MG63 (cell line): ENCODE data around the gene LDHAL6A. TPM values are rescaled to one million over a fixed set of nuclear protein-coding genes. Genes with fewer than 3 reads are reported as not detected.

Source experiments
- DNase-seq: peaks from one replicate; pipeline ENCODE4 v3.0.0-alpha.2; 2020
- H3K27me3 ChIP-seq: fragments of 250-450 bp; sonication (Bioruptor Pico); 2 replicates; pipeline ENCODE4 v1.5.1; 2020; ENCODE audit warnings: mild to moderate bottlenecking, moderate library complexity
- H3K36me3 ChIP-seq: fragments of 250-450 bp; sonication (Bioruptor Pico); 2 replicates; pipeline ENCODE4 v1.5.1; 2020; ENCODE audit warnings: mild to moderate bottlenecking, moderate library complexity
- H3K4me3 ChIP-seq: fragments of 250-450 bp; sonication (Bioruptor Pico); 2 replicates; pipeline ENCODE4 v1.5.1; 2020; ENCODE audit warnings: mild to moderate bottlenecking, moderate library complexity
- H3K9me3 ChIP-seq: fragments of 250-450 bp; sonication (Bioruptor Pico); 2 replicates; pipeline ENCODE4 v1.5.1; 2020; ENCODE audit warnings: mild to moderate bottlenecking, moderate library complexity
- total RNA-seq: library from RNA; depleted of rRNA; stranded (reverse); fragments of >200 nt; shearing (Covaris generic); gene quantifications from 2 replicates; pipeline ENCODE4 v1.2.3, GENCODE V29; 2014; ENCODE audit warnings: low replicate concordance

Gene LDHAL6A
- total RNA-seq, 1 experiment from 2014 or later, result not detected

DNA sequence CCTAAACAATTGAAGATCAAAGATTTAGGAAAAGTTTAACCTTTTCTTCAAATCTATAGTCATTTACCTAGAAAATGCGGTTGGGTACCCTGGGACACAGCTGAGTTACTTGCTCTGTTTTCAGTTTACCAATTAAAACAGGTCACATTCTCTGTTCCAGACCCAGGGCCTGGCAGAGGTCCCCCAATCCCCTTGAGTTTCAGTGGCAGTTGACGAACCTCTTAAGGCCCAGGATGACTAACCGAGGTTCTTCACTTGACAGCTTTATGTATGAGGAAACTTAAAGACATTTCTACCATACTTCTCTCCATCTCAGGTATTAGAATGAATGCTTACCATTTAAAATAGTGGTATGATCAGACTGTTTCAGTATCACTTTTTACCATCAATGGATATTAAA lies 16.3 kb downstream of the LDHAL6A start:
- Histone ChIP-seq H3K9me3 (no peaks in the 10 kb centered on the region), H3K27me3 (no peaks in the 10 kb centered on the region), H3K4me3 (no peak overlapping the region), H3K36me3 (no peaks in the 10 kb centered on the region)
- no peak for DNase-seq

DNA sequence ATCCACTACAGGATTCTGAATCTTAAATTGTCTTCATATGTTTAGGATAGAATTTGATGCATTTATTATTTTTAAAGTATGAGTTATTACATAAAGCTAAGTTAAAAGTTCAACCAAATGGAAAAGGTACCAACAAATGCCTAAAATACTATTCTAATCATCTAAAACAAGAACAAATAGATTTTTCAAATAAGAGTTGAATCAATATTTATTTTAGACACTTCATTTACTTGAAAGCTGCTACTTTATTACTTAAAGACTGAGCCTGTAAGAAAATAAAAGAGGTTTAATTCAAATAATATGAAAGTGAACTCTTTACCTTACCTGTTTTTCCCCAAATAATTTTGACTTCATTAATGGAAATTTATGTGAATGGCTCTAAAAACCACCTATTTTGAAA lies 16.9 kb downstream of the LDHAL6A start:
- no peaks in the 10 kb centered on the region for H3K36me3 ChIP-seq
- no peak overlapping the region for H3K4me3 ChIP-seq
- H3K27me3 ChIP-seq, result no peaks in the 10 kb centered on the region
- no peak for DNase-seq
- no peaks in the 10 kb centered on the region for H3K9me3 ChIP-seq

DNA sequence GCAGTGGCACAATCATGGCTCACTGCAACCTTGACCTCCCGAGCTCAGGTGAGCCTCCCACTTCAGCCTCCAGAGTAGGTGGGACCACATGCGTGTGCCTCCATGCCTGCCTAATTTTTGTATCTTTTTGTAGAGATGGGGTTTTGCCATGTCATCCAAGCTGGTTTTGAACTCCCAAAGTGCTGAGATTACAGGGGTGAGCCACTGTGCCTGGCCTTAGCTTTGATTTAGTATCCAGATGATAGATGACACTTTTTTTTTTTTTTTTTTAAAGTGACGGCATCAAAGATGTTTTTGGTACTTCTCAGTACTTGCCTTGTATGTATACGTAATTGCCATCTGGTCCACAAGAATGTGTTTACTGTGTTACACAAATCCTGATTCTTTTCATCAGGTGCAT lies 23.4 kb downstream of the LDHAL6A start:
- Histone ChIP-seq H3K9me3 (no peaks in the 10 kb centered on the region), H3K27me3 (no peaks in the 10 kb centered on the region), H3K36me3 (peaks cover 4% of the 10 kb centered on the region), H3K4me3 (no peak overlapping the region)
- DNase-seq, result no peak

DNA sequence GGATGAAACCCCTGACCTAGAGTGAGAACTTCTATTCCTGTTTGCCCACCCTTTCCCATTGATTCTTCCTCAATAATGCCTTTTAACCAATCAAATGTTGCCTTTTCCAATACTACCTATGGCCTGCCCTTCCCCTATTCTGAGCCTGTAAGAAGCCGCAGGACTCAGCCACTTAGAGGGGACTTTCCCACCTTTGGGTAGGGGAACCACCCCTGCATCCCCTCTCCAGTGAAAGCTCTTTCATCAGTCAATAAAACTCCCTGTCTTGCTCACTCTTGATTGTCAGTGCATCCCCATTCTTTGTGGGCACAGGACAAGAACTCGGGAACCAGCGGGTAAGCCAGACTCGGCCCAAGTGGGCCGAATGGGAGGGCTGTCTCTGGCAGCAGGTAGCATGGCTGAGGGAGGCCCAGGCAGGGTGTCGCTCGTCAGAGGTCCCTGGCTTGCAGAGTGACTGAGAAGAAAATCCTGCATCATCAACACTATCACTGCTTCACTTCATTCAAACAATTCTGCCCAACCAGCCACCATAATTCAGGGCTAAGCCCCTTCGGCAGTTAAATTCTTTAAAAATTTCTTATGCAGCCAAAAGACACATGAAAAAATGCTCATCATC lies 30.4 kb downstream of the LDHAL6A start:
- H3K36me3 ChIP-seq, result peaks cover 4% of the 10 kb centered on the region
- DNase-seq, result no peak
- H3K9me3 ChIP-seq, result no peaks in the 10 kb centered on the region
- no peak overlapping the region for H3K4me3 ChIP-seq
- H3K27me3 ChIP-seq, result no peaks in the 10 kb centered on the region

DNA sequence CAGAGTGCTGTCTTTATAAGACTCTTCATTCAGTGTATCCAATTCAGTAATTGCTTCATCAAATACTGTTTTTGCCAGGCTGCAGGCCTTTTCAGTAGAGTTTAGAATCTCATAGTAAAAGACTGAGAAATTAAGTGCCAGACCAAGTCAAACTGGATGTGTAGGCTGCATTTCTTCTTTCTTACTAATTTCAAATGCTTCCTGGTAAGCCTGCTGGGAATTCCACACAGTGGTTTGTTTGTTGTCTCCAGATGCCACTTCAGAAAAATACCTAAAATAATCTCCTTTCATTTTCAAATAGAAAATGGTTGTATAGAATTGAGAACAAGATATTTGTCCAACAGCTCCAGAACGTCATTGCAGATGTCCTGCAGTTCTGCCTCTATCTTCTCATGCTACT lies 34.7 kb downstream of the LDHAL6A start:
- no peaks in the 10 kb centered on the region for H3K9me3 ChIP-seq
- no peaks in the 10 kb centered on the region for H3K27me3 ChIP-seq
- DNase-seq, result no peak
- H3K36me3 ChIP-seq, result peaks cover 4% of the 10 kb centered on the region
- no peak overlapping the region for H3K4me3 ChIP-seq

DNA sequence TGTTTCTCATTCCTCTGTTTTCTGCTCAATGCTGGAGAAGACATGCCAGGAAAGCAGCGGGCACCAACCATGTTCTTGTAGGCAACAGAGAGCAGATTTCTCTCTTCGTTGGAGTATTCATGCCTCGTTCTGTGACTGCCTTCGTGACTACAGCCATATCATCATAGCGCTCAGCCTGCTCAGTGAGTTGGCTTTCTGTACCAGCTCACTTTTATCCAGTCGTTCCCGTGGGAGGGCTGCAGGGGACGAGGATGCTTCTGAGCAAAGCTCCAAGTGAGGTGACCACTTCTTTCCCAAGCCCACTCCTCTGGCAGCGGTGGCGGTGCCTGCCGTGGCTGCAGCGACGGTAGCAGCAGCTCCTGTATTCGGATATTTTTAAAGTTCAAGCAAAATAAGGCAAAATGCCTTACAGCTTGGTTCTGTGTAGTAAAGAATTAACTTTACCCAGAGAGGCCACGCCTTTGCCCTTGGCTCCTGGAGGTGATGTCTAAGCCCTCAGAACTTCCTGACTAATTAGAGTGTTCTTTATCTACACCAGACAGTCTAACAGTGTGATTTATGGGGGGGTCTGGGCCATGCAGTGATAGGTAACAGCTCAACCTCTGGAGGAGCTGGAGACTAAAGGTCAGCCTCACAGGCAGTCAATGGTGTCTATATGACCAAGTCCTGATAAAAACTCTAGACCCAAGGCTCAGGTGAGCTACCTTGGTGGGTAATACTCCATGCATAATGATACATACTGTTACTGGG lies 35.3 kb downstream of the LDHAL6A start:
- Histone ChIP-seq H3K4me3 (no peak overlapping the region), H3K9me3 (no peaks in the 10 kb centered on the region), H3K27me3 (no peaks in the 10 kb centered on the region), H3K36me3 (peaks cover 4% of the 10 kb centered on the region)
- no peak for DNase-seq

DNA sequence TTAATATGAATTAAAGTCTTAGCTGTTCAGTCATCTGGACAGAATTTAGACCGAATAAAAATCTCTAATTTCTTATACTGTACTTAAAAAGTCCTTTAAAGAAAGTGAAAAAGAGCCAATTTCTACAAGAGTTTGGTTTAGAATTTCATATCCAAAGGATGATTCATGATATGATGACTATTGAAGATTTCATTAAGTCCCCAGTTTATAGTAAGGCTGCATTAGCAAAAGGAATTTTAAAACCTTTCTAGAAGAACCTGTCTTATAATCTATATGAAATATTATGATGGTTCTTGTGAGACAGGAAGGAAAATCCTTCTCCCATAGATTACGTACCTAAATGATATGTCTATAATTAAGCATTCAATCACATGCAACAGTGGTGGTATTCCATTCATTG lies 36.3 kb downstream of the LDHAL6A start:
- Histone ChIP-seq H3K9me3 (no peaks in the 10 kb centered on the region), H3K36me3 (peaks cover 4% of the 10 kb centered on the region), H3K27me3 (no peaks in the 10 kb centered on the region), H3K4me3 (no peak overlapping the region)
- no peak for DNase-seq

DNA sequence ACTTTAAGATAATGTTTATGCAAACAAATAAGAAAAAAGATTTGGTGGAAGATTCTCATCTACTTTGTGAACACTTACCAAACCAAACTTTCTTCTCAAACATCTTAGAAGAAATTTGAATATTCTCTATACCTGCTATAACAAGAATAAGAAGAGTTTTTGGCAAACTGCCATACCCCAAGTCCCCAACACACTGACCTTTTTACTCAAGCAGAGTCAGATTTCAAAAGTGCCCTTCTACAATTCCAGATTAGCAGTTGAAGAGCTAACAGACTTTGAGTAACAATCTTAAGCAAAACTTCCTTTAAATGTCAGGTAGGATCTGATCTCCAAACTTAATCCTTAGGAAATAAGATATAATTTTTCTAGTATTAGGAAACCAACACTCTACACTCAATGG lies 37.2 kb downstream of the LDHAL6A start:
- Histone ChIP-seq H3K36me3 (peaks cover 4% of the 10 kb centered on the region), H3K4me3 (no peak overlapping the region), H3K9me3 (no peaks in the 10 kb centered on the region), H3K27me3 (no peaks in the 10 kb centered on the region)
- no peak for DNase-seq

DNA sequence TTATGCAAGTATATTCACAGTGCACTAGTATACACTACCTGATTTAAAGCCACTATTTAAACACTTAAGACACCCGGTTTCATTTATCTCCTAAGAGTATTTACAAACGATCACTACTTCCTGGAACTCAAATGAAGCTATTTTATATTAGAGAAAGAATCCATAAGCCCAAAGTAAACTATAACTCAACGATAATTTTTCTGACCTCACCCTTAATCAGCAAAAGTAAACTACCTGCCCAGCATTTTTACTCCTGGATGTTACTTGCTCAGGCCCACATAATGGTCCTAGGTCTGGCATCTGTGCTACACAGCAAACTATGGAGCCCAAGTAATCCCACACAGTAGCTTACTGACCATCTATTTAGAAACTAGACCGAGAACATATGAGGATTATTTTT lies 37.7 kb downstream of the LDHAL6A start:
- Histone ChIP-seq H3K27me3 (no peaks in the 10 kb centered on the region), H3K36me3 (peaks cover 4% of the 10 kb centered on the region), H3K9me3 (no peaks in the 10 kb centered on the region), H3K4me3 (no peak overlapping the region)
- no peak for DNase-seq

DNA sequence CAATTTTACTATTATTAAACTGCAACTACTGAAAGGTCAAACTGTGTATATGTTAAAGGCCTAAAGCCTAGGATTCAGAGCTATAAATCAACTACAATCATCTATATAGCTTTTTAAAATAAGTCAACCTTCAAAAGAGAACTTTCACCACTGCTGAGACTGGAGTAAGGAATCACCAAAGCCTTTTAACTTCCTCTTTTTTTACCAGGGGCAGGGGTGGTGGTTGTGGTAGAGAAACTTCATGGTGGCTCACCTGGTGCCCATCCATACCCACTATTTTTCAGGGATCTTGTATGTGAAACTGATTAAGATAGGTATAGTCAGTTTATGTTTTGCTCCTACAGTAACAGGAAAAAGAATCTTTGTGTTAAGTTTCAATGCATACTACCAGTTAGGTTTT lies 39.6 kb downstream of the LDHAL6A start:
- DNase-seq, result no peak

DNA sequence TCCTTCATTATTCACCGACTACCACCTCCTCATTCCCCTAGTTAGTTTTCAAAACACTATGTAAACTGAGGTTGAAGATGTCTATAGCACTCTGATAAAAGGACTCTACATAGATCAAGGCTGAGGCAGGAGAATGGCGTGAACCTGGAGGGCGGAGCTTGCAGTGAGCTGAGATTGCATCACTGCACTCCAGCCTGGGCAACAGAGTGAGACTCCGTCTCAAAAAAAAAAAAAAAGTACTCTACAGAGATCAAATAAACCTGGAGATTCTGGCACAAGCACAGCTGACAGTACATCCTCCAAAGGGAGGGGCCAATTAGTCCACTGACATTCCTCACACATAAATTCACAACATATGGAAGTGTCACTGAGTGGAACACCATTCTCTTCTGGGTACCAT lies 40.0 kb downstream of the LDHAL6A start:
- no peak for DNase-seq
- no peaks in the 10 kb centered on the region for H3K27me3 ChIP-seq
- no peaks in the 10 kb centered on the region for H3K9me3 ChIP-seq
- H3K4me3 ChIP-seq, result no peak overlapping the region
- H3K36me3 ChIP-seq, result peaks cover 4% of the 10 kb centered on the region; the same call in 1 of the 2 replicates

More for the DNA sequence above, 39.6 kb downstream of the LDHAL6A start:
- Histone ChIP-seq H3K27me3 (no peaks in the 10 kb centered on the region), H3K4me3 (no peak overlapping the region), H3K36me3 (peaks cover 3% of the 10 kb centered on the region), H3K9me3 (no peaks in the 10 kb centered on the region)

DNA sequence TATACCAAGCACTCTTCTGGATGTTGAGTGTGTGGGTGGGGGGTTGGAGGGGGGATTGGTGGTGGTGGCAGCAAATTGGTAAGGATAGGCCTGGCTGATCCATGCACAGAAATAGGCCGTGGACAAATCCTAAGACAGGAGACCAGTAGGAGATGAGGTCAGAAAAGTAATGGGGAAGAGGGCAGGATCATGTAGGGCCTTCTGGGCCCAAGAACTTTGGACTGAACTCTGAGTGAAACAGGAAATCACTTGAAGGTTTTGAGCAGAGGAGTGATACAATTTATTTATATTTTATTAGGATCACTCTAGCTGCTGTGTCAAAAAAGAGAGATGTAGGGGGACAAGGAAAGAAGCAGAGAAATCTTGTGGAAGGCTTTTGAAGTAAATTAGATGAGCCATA lies 42.4 kb downstream of the LDHAL6A start:
- Histone ChIP-seq H3K4me3 (no peak overlapping the region), H3K36me3 (peaks cover 14% of the 10 kb centered on the region), H3K9me3 (no peaks in the 10 kb centered on the region), H3K27me3 (no peaks in the 10 kb centered on the region)
- no peak for DNase-seq

DNA sequence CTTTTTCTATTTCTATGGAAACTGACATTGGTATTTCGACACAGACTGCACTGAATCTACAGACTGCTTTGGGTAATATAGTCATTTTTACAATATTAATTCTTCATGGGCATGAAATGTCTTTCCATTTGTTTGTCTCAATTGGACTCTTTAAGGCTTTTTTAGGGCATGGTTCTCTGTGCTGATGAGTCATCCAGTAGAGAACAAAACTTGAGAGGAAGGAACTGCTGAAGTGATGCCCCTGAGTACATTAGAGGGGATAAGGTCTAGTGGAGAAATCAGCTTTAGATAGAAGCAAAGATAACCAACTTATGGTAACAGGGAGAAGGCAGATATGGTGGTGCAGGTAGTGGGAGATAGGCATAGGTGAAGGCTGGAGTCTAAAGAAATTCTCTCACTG lies 46.0 kb downstream of the LDHAL6A start:
- H3K9me3 ChIP-seq, result no peaks in the 10 kb centered on the region
- H3K36me3 ChIP-seq, result peaks cover 14% of the 10 kb centered on the region
- no peak overlapping the region for H3K4me3 ChIP-seq
- no peaks in the 10 kb centered on the region for H3K27me3 ChIP-seq
- no peak for DNase-seq

DNA sequence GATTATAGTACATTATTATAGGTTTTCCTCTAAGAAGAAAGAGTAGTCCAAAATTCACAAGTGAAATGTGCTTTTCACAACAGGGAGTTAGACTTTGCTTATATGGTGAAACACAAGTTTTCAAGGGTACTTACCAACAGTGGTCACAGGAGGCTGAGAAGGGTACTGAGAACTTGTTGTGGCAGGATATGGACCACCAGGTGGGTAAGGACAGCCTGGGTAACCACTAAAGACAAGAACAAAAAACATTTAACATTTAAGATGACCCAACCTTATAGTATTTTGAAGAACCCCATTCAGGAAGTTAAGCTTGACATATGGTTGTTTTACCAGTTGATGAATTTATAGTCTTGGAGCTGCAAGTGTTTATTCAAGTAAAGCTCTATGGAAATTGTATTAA lies 46.7 kb downstream of the LDHAL6A start:
- no peaks in the 10 kb centered on the region for H3K9me3 ChIP-seq
- DNase-seq, result no peak
- H3K36me3 ChIP-seq, result peaks cover 14% of the 10 kb centered on the region
- no peaks in the 10 kb centered on the region for H3K27me3 ChIP-seq
- H3K4me3 ChIP-seq, result no peak overlapping the region

DNA sequence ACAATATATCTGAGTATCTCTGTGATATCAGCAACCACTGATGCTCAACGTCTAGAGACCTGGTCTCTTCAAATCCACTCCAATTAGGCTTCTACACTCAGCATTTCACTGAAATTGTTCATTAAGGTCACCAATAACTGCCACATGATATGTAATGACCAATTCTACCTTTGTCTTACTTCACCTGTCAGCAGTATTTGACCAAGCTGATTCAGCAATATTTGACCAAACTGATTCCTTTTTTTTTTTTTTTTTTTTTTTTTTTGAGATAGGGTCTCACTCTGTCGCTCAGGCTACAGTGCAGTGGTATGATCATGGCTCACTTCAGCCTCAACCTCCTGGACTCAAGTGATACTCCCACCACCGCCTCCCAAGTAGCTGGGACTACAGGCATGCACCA lies 65.5 kb downstream of the LDHAL6A start:
- Histone ChIP-seq H3K36me3 (no peaks in the 10 kb centered on the region), H3K4me3 (no peak overlapping the region), H3K9me3 (no peaks in the 10 kb centered on the region), H3K27me3 (no peaks in the 10 kb centered on the region)
- no peak for DNase-seq

DNA sequence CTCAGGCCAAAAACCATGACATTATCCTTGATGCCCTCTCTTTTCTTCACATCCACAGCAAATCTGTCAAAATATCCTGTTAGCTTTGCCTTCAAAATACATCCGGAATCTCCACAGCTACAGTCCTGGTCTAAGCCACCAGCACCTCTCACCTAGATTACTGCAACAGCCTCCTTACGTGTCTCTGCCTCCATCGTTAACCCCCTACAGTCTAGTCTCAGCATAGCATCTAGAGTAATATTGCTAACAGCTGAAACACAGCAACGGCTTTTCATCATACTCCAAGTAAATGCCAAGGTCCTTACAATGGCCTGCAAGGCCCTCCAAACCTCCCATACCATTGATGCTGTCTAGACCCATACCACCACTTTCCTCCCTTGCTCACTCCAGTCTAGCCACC lies 66.7 kb downstream of the LDHAL6A start:
- Histone ChIP-seq H3K27me3 (no peaks in the 10 kb centered on the region), H3K36me3 (no peaks in the 10 kb centered on the region), H3K4me3 (no peak overlapping the region), H3K9me3 (no peaks in the 10 kb centered on the region)
- no peak for DNase-seq

DNA sequence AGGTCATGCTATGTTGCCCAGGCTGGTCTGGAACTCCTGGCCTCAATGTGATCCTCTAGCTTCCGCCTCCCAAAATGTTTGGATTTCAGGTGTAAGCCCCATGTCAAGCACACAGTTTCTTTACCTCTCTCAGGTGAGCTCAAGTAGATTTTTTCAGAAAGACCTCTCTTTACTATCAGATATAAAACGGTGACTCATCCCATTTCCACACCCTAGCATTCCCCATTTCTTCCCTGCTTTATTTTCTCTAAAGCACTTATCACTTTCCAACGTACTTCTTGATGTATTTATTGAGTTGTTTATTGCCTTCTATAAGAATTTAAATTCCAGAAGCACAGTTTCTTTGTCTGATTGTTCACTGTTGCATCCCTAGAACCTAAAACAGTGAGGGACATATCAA lies 67.4 kb downstream of the LDHAL6A start:
- no peaks in the 10 kb centered on the region for H3K27me3 ChIP-seq
- no peak overlapping the region for H3K4me3 ChIP-seq
- H3K36me3 ChIP-seq, result no peaks in the 10 kb centered on the region
- H3K9me3 ChIP-seq, result no peaks in the 10 kb centered on the region
- no peak for DNase-seq

DNA sequence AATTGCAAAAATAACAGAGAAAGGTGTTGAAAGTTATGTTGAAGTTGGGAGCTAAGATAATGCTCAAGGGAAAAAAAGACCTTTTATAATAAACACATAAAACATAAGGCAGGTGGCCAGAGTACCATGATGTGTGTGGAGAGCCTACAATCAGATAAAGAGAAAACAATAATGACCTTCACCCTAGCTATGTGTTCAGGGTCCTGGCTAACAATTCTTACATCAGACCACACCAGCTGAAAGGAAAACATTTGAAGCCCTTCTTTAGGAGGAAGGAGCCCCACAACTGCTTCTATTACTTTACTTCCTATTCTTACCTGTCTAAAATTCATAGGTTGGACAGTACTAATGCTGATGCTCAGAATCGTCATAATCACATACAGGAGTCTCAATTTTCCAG lies 68.6 kb downstream of the LDHAL6A start:
- H3K9me3 ChIP-seq, result no peaks in the 10 kb centered on the region
- no peak for DNase-seq
- no peak overlapping the region for H3K4me3 ChIP-seq
- H3K27me3 ChIP-seq, result no peaks in the 10 kb centered on the region
- no peaks in the 10 kb centered on the region for H3K36me3 ChIP-seq
